Adipose tissue (tissue), 3 donors: ENCODE results near the gene DLGAP1. TPM values are rescaled to one million over a fixed set of nuclear protein-coding genes. Genes with fewer than 3 reads are reported as not detected.
"Not testable (repeated sequence)": the region's sequence is repeated elsewhere in the genome, so short reads cannot be mapped to it uniquely, and the experiment has no call there.

ENCODE experiments used
- H3K27ac ChIP-seq: one replicate; pipeline ENCODE4 v1.5.1; 2013; ENCODE audit warnings: low read depth, low read length
- WGBS, 3 donors: extraction: QIAGEN DNeasy Blood & Tissue Kit; methylation state at CpG; one replicate each; pipeline ENCODE4 v1.1.7; 2013; 5-methylcytosine and 5-hydroxymethylcytosine counted together
- polyA plus RNA-seq, 3 donors: library from polyadenylated mRNA; stranded (reverse); fragments of 200-250 nt; gene quantifications; one replicate each; pipeline ENCODE4 v1.2.3, GENCODE V29; 2013
- donor health status: healthy with polysubstance abuse.
- donor health status: Bipolar disorder and iron deficiency.
- donor health status: healthy.

DLGAP1 gene
- polyA plus RNA-seq, 3 donors: 0.06 to 0.22 (median 0.09) TPM

DNA sequence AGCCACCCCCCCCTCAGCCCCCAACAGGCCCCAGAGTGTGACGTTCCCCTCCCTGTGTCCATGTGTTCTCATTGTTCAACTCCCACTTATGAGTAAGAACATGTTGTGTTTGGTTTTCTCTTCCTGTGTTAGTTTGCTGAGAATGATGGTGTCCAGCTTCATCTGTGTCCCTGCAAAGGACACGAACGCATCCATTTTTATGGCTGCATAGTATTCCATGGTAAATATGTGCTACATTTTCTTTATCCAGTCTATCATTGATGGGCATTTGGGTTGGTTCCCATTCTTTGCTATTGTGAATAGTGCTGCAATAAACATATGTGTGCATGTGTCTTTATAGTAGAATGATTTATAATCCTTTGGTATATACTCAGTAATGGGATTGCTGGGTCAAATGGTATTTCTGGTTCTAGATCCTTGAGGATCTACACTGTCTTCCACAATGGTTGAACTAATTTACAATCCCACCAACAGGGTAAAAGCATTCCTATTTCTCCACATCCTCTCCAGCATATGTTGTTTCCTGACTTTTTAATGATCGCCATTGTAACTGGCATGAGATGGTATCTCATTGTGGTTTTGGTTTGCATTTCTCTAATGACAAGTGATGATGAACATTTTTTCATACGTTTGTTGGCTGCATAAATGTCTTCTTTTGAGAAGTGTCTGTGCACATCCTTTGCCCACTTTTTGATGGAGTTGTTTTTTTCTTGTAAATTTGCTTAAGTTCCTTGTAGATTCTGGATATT lies 760.9 kb downstream of the DLGAP1 start:
- 70 to 79% (median 77%) methylated on average over 5 of the region's 5 CpGs for WGBS, 3 donors

GRCh38 chr18:3693410-3693809 lies 761.7 kb downstream of the DLGAP1 start:
- no peak overlapping the region for H3K27ac ChIP-seq
- WGBS, 3 donors: 42 to 64% (median 46%) methylated on average over 2 of the region's 2 CpGs

More for the DNA sequence above, 760.9 kb downstream of the DLGAP1 start:
- not testable (repeated sequence) for H3K27ac ChIP-seq

DNA sequence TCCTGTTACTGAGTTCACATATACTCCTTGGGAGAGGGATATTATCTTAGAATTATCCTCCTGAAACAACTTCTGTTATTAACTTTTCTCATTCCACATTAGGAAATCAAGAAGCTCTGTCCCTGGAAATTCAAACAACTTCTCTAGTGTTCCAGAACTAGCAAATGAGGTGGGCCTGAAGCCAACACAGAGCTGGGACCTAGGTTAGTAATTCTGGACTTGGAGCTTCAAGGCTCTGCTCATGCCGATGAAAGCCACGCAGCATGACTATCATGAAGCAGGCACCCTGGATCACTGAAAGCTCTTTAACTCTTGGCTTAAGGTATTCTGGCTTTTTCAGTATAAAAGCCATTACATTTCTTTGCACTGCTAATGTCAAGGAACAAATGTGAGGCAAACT lies 762.4 kb downstream of the DLGAP1 start:
- WGBS, 3 donors: 84 to 90% (median 85%) methylated on average over 2 of the region's 2 CpGs
- H3K27ac ChIP-seq: no peak overlapping the region

DNA sequence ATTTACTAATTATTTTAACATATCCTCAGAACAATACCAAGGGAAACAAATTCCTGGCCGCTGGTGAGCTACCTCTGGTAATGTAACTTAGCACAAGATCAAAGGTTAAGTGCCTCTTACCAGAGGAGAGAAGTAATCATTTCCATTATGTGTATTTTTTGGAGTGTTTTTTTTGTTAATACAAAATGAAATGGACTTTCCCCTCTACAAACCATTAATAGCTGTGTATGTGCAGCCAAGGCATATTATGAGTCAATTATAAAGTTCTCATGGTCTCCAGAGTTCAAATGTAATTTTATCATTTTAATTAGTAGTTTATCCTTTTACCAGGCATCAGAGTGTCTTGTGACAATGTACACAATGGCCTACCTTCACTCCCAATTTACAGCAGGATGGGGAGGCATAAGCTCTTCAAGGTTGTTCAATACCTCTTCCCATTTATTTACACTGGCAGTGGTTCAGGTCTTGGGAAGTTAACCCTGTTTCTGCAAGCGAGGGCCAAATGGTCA lies 762.9 kb downstream of the DLGAP1 start:
- WGBS, 3 donors: 56 to 69% (median 69%) methylated on average over 2 of the region's 2 CpGs
- no peak overlapping the region for H3K27ac ChIP-seq

DNA sequence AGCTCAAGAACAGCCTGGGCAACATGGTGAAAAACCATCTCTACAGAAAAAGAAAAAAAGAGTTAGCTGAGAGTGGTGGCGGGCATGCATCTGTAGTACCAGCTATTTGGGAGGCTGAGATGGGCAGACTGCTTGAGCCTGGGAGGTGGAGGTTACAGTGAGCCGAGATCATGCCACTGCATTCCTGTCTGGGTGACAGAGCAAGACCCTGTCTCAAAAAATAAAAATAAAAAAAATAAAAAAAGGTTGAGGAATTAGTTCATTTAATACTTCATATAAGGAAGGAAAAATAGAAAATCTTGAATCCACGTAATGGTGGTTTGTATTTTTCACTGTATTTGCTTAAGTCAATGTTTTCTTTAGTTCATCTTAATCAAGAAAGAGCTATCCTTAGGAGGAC lies 763.4 kb downstream of the DLGAP1 start:
- no peak overlapping the region for H3K27ac ChIP-seq
- WGBS, 3 donors: 84 to 95% (median 91%) methylated on average over 3 of the region's 3 CpGs

DNA sequence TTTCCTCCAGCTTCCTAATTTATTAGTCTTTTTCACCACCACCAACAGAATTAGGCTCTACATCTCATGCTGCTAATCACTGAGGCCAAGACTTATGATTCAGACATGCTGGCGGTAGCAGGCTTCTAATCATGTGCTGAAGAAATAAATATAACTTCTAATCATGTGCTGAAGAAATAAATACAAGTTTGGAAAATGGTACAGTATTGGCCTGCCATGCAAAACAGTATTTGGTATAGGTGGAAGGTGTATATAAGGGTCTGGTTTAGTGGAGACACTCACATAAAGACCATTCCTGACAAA lies 764.4 kb downstream of the DLGAP1 start:
- no peak overlapping the region for H3K27ac ChIP-seq
- WGBS, 3 donors: 83 to 92% (median 90%) methylated on average over 1 of the region's 1 CpG

- WGBS, 3 donors: 72 to 87% (median 76%) methylated on average over 9 of the region's 9 CpGs
- H3K27ac ChIP-seq: no peak overlapping the region
Measured at GRCh38 chr18:3689986-3690763, 764.9 kb downstream of the DLGAP1 start.

GRCh38 chr18:3689091-3689490 lies 766.0 kb downstream of the DLGAP1 start:
- no peak overlapping the region for H3K27ac ChIP-seq
- WGBS, 3 donors: 42 to 56% (median 51%) methylated on average over 3 of the region's 3 CpGs

DNA sequence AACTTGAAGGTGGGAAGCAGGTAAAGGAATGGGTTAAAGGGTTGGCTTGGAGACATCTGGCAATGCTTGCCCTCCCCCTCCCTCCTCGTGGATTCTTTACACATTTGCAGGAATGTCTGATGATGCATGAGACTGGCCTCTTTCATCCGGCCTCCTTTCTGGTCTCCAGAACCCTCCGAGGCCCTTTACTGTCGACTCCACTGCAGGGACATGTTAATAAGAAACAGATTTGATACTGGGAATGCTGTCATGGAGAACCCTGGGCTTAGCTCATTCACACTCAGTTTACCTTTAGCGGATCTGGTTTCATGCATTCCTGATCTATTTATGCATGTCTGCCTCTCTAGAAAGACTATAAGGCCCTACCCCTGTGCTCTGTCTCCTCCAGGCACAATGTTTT lies 766.4 kb downstream of the DLGAP1 start:
- H3K27ac ChIP-seq: no peak overlapping the region
- WGBS, 3 donors: 53 to 64% (median 55%) methylated on average over 5 of the region's 5 CpGs

DNA sequence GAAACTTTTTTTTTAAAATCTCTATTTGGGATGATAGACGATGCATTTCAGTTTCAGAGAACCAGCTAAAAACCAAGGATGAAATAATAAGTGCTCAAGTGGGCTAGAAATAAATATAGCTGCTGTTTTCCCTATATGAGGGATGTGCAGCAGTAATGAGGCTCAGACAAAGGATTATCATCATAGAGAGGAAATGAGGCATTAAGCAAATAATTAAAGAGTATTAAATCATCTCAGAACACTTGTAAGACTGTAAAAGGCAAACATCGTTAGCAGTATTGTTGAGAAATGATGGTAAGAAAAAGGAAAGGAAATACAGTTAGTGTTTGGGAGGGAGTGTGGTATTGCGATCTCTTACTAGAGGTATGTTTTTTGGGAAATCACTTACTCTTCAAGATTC lies 771.6 kb downstream of the DLGAP1 start:
- no peak overlapping the region for H3K27ac ChIP-seq
- WGBS, 3 donors: 67 to 75% (median 68%) methylated on average over 3 of the region's 3 CpGs

DNA sequence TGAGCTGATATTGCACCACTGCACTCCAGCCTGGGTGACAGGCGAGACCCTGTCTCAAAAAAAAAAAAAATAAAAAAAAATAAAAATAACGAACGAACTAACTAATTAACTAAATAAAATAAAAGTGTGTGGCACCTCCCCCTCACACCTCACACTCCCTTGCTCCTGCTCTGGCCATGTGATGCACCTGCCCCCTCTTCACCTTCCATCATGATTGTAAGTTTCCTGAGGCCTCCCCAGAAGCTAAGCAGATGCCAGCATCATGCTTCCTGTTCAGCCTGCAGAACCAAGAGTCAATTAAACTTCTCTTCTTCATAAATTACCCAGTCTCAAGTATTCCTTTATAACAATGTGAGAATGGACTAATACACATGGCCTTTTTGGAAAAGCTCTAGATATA lies 773.0 kb downstream of the DLGAP1 start:
- WGBS, 3 donors: 90 to 98% (median 96%) methylated on average over 3 of the region's 3 CpGs

DNA sequence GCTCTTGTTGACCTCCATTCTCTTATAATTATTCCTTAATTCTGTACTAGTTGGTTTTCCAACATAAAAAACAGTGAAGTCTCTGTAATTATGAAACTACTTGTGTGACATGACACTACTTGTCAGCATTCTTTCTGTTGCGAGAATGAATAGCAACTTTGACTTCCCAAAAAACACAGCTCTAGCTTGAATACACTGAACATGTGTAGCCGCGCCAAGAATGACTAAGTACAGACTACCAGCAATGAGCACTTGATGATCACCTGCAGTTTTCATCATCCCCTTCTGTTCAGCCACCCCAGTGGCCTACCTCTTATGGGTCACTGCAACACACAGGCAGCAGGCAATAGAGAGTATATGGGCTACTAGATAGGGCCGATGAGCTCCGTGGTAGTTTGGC lies 775.9 kb downstream of the DLGAP1 start:
- 85 to 96% (median 92%) methylated on average over 5 of the region's 5 CpGs for WGBS, 3 donors
- no peak overlapping the region for H3K27ac ChIP-seq

More for the DNA sequence above, 773.0 kb downstream of the DLGAP1 start:
- H3K27ac ChIP-seq: no peak overlapping the region

DNA sequence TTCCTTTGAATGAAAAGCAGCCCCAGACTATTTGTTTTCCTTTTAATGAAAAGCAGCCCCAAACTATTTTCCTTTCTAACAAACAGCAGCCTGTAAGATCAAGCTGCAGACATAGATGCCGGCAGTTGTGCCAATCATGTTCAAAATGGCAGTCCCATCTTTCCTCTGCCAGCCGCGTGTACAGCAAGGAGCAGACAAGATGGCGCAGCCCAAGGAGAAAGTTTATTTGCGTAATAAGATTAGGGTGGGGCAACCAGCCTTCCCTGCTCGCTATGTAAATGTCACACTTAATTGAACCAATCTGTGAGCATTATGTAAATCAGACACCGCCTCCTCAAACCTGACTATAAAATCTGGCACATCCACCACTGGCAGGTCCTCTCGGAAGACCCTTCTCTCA lies 779.1 kb downstream of the DLGAP1 start:
- 94 to 96% (median 95%) methylated on average over 8 of the region's 8 CpGs for WGBS, 3 donors
- H3K27ac ChIP-seq: no peak overlapping the region

- WGBS, 3 donors: 92 to 97% (median 95%) methylated on average over 3 of the region's 3 CpGs
Measured at GRCh38 chr18:3675446-3675845, 779.7 kb downstream of the DLGAP1 start.

GRCh38 chr18:3671176-3671575 lies 783.9 kb downstream of the DLGAP1 start:
- WGBS, 3 donors: 39 to 75% (median 68%) methylated on average over 2 of the region's 2 CpGs
- H3K27ac ChIP-seq: no peak overlapping the region

More at GRCh38 chr18:3675446-3675845, 779.7 kb downstream of the DLGAP1 start:
- no peak overlapping the region for H3K27ac ChIP-seq

DNA sequence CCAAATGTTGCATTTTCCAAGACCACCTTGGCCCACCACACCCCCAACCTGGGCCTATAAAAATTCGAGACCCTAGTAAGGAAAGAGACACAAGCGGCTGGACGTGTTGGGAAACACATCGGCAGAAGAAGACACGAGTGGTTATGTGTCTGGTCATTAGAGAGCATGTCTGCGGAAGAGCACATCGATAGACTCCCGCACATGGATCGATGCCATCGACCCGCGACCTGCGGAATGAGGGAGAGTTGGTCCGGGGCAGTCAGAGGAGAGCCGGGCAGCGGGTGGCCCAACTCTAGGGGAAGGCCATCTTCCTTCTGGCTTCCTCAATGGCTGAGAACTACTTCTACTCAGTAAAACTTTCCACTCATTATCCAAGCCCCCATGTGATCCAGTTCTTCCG lies 785.7 kb downstream of the DLGAP1 start:
- H3K27ac ChIP-seq: no peak overlapping the region
- 96 to 97% (median 96%) methylated on average over 17 of the region's 17 CpGs for WGBS, 3 donors

DNA sequence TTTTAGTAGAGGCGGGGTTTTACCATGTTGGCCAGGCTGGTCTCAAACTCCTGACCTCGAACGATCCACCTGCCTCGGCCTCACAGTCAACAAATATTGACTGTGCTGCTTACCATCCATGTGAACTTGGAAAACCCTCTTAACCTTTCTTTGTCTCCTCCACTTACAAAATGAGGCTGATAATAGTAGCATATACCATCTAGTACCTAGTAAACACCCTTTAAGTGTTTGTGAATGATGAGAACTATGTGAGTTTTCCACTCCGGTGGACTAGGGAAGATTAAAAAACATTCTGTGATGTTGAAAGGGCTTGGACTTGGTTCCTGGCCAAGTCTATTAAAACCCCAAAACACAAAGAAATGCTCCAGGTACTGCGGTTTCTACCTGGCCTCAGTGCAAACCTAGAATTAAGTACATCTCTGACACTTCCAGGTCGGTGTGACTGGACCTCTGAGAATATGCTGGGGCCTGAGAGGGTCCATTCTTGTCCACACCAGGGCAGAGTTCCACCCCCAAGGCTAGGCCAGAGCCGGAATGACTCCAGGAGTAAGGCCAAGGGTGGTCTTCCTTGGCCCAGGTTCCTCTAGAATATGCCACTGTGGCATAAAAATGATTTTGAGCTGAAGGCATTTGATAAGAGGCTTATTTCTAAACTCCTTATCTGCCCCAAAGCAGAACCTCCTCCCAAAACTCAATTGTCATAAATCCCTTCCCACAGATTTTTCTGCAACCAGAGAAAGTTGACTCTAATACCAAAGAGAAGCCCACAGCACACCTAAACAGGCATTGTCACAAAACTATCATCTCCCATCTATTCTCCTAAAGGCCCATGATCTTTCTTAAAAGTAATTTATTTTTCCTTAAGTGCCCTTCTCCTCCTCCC lies 787.6 kb downstream of the DLGAP1 start:
- WGBS, 3 donors: 45 to 84% (median 81%) methylated on average over 8 of the region's 8 CpGs
- no peak overlapping the region for H3K27ac ChIP-seq

- WGBS, 3 donors: 87 to 99% (median 96%) methylated on average over 5 of the region's 5 CpGs
- no peak overlapping the region for H3K27ac ChIP-seq
Measured at GRCh38 chr18:3666526-3667254, 788.4 kb downstream of the DLGAP1 start.
